Liver (tissue), 9 donors: ENCODE results near the gene ATP2B1. TPM values are rescaled to one million over a fixed set of nuclear protein-coding genes. Genes with fewer than 3 reads are reported as not detected.

Source experiments
- DNase-seq: peaks from one replicate; pipeline ENCODE4 v3.0.0-alpha.2; 2017; ENCODE audit warnings: low spot score
- H3K27ac ChIP-seq, 2 donors: one replicate each; pipeline ENCODE4 v1.7.0; 2013; ENCODE audit warnings: inconsistent platforms in 2 of 2, low read length in 2 of 2, control low read depth in 1 of 2, low read depth in 1 of 2, mild to moderate bottlenecking in 1 of 2
- H3K27me3 ChIP-seq, 4 donors: one replicate each; pipeline versions ENCODE4 v1.6.1 to v1.7.0; 2013; ENCODE audit warnings: low read length in 3 of 4, inconsistent platforms in 1 of 4, mild to moderate bottlenecking in 1 of 4, moderate library complexity in 1 of 4; ENCODE audit not compliant: control insufficient read depth in 4 of 4, insufficient read depth in 4 of 4
- H3K36me3 ChIP-seq, 4 donors: one replicate each; pipeline versions ENCODE4 v1.6.1 to v1.7.0; 2013; ENCODE audit warnings: low read length in 3 of 4, mild to moderate bottlenecking in 3 of 4, low read depth in 1 of 4, moderate library complexity in 1 of 4; ENCODE audit not compliant: control insufficient read depth in 4 of 4, insufficient read depth in 3 of 4
- H3K4me1 ChIP-seq, 4 donors: one replicate each; pipeline versions ENCODE4 v1.6.1 to v1.7.0; 2013; ENCODE audit warnings: low read length in 3 of 4, mild to moderate bottlenecking in 3 of 4, moderate library complexity in 1 of 4; ENCODE audit not compliant: control insufficient read depth in 4 of 4, insufficient read depth in 4 of 4
- H3K4me3 ChIP-seq, 3 donors: one replicate each; pipeline versions ENCODE4 v1.6.1 to v1.7.0; 2013; ENCODE audit warnings: low read length in 3 of 3, control low read depth in 1 of 3, low read depth in 1 of 3, mild to moderate bottlenecking in 1 of 3
- H3K9ac ChIP-seq, 2 donors: one replicate each; pipeline ENCODE4 v1.7.0; 2013; ENCODE audit warnings: low read length in 2 of 2, mild to moderate bottlenecking in 2 of 2, moderate library complexity in 2 of 2, control low read depth in 1 of 2, low read depth in 1 of 2
- H3K9me3 ChIP-seq, 4 donors: one replicate each; pipeline versions ENCODE4 v1.6.1 to v1.7.0; 2013; ENCODE audit warnings: low read length in 3 of 4; ENCODE audit not compliant: control insufficient read depth in 4 of 4
- EGR1 ChIP-seq, 2 donors: IDR thresholded peaks; 2 replicates each; pipeline ENCODE4 v1.6.1; 2016 to 2018; ENCODE audit warnings: antibody characterized with exemption in 2 of 2, low read depth in 2 of 2
- FOXA1 ChIP-seq: IDR thresholded peaks from 2 replicates; pipeline ENCODE4 v1.6.1; 2016; ENCODE audit warnings: antibody characterized with exemption
- FOXA2 ChIP-seq: IDR thresholded peaks from 2 replicates; pipeline ENCODE4 v1.6.1; 2016; ENCODE audit warnings: antibody characterized with exemption
- GABPA ChIP-seq, 2 donors: IDR thresholded peaks in 1 of 2; conservative IDR thresholded peaks in 1 of 2; 2 replicates each; pipeline ENCODE4 v1.6.1; 2016; ENCODE audit warnings: antibody characterized with exemption in 2 of 2, mild to moderate bottlenecking in 1 of 2, moderate library complexity in 1 of 2
- HNF4A ChIP-seq, 2 donors: conservative IDR thresholded peaks; 2 replicates each; pipeline ENCODE4 v1.6.1; 2016; ENCODE audit warnings: antibody characterized with exemption in 2 of 2, mild to moderate bottlenecking in 2 of 2
- HNF4G ChIP-seq: IDR thresholded peaks from 2 replicates; pipeline ENCODE4 v1.6.1; 2016; ENCODE audit warnings: antibody characterized with exemption
- NR2F2 ChIP-seq: IDR thresholded peaks from 2 replicates; pipeline ENCODE4 v1.6.1; 2016; ENCODE audit warnings: antibody characterized with exemption
- RXRA ChIP-seq, 2 donors: IDR thresholded peaks; 2 replicates each; pipeline ENCODE4 v1.6.1; 2017 to 2018; ENCODE audit warnings: antibody characterized with exemption in 2 of 2, mild to moderate bottlenecking in 1 of 2
- TAF1 ChIP-seq: conservative IDR thresholded peaks from 2 replicates; pipeline ENCODE4 v1.6.1; 2016; ENCODE audit warnings: antibody characterized with exemption, mild to moderate bottlenecking
- YY1 ChIP-seq: IDR thresholded peaks from 2 replicates; pipeline ENCODE4 v1.6.1; 2016; ENCODE audit warnings: antibody characterized with exemption, mild to moderate bottlenecking
- WGBS: extraction: QIAGEN DNeasy Blood & Tissue Kit; methylation state at CpG from one replicate; pipeline ENCODE4 v1.1.7; 2013; 5-methylcytosine and 5-hydroxymethylcytosine counted together
- polyA plus RNA-seq, 2 donors: library from polyadenylated mRNA; stranded (reverse) in 1 of 2; unstranded in 1 of 2; fragments of 200-250 nt in 1 of 2; fragments of >200 nt in 1 of 2; fragmentation: Nextera tagmentation in 1 of 2; extraction: Ambion mirVana in 1 of 2; gene quantifications; one replicate each; pipeline versions ENCODE4 v1.2.1 to v1.2.3, GENCODE V29; 2013 to 2015
- total RNA-seq, 2 donors: library from RNA; depleted of rRNA; stranded (reverse); fragments of >200 nt; gene quantifications; one replicate each; pipeline ENCODE4 v1.2.3, GENCODE V29; 2014
- TF ChIP-seq, protein P1 (sequence below): fragments of 150-350 bp; IDR thresholded peaks from 2 replicates; pipeline ENCODE4 v1.5.1; 2017; ENCODE audit warnings: improper control_type of control experiment, low read depth, low read length; ENCODE audit not compliant: missing input control
- TF ChIP-seq, protein P2 (sequence below): IDR thresholded peaks from 2 replicates; pipeline ENCODE4 v1.6.1; 2016; ENCODE audit warnings: antibody characterized with exemption
- TF ChIP-seq, protein P3 (sequence below): IDR thresholded peaks from 2 replicates; pipeline ENCODE4 v1.6.1; 2016; ENCODE audit warnings: antibody characterized with exemption
- TF ChIP-seq, protein P4 (sequence below): IDR thresholded peaks from 2 replicates; pipeline ENCODE4 v1.6.1; 2016; ENCODE audit warnings: antibody characterized with exemption, mild to moderate bottlenecking
- TF ChIP-seq, protein P5 (sequence below): IDR thresholded peaks from 2 replicates; pipeline ENCODE4 v1.6.1; 2016; ENCODE audit warnings: antibody characterized with exemption
- donor health status: healthy.
- donor health status: healthy.
- donor health status: healthy.
- donor health status: healthy.
- donor health status: healthy.

Gene ATP2B1
- total and polyA plus RNA-seq, 4 donors = 7.3 to 41.1 (median 22.8) TPM

DNA sequence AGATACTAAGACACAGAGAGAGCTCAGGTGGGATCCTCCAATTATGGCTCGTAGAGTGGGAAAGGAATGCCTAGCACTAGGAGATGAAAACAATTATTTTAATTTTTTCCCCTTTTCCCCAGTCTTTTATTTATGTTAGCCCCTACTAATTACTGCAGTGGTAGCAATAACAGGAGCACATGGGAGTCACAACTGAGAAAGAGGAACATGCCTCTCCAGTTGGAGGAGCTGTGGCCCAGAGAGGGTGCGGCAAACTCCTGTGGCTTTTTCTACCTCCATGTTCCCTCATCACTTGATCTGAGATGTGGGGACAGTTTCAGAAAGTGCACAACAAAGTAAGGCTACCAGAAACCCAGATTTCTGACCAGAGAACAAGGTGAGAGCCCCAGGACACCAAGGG lies 156.9 kb downstream of the ATP2B1 start (continued):
- TF ChIP-seq, protein P1, sequence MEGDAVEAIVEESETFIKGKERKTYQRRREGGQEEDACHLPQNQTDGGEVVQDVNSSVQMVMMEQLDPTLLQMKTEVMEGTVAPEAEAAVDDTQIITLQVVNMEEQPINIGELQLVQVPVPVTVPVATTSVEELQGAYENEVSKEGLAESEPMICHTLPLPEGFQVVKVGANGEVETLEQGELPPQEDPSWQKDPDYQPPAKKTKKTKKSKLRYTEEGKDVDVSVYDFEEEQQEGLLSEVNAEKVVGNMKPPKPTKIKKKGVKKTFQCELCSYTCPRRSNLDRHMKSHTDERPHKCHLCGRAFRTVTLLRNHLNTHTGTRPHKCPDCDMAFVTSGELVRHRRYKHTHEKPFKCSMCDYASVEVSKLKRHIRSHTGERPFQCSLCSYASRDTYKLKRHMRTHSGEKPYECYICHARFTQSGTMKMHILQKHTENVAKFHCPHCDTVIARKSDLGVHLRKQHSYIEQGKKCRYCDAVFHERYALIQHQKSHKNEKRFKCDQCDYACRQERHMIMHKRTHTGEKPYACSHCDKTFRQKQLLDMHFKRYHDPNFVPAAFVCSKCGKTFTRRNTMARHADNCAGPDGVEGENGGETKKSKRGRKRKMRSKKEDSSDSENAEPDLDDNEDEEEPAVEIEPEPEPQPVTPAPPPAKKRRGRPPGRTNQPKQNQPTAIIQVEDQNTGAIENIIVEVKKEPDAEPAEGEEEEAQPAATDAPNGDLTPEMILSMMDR = no peak
- TF ChIP-seq RXRA (IDR thresholded peaks at IDR 0.05) (no peak), FOXA1 (no peak), NR2F2 (no peak), EGR1 (IDR thresholded peaks at IDR 0.05; ENCODE audit: low read depth in 2 of 2) (no peak), YY1 (no peak), GABPA (IDR thresholded peaks at IDR 0.05 in 1 of 2, conservative IDR thresholded peaks at IDR 0.05 in 1 of 2) (no peak)
- TF ChIP-seq, protein P2, sequence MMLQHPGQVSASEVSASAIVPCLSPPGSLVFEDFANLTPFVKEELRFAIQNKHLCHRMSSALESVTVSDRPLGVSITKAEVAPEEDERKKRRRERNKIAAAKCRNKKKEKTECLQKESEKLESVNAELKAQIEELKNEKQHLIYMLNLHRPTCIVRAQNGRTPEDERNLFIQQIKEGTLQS = no peak
- TF ChIP-seq, protein P3, sequence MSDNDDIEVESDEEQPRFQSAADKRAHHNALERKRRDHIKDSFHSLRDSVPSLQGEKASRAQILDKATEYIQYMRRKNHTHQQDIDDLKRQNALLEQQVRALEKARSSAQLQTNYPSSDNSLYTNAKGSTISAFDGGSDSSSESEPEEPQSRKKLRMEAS = no peak

DNA sequence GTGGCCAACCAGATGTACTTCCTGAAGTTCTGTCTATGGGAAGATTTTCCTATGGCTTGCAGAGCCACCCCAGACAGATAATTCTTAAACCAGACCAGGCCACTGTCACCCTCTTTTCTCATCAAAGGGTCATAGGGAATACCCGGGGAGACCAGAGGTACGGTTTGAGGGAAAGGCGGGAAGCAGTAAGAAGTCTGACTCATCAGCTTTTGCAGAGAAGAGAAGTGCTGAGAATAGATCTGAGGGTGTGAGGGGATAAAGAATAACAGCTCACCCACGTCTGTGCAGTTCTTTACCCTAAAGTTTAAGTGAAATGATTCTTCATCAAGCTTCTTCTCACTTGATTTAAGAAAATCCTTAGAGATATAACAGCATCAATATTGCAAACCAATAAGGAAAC lies 161.5 kb downstream of the ATP2B1 start:
- WGBS = 89% methylated on average over 4 of the region's 4 CpGs
- Histone ChIP-seq H3K27me3 (no peaks in the 10 kb centered on the region), H3K36me3 (no peaks in the 10 kb centered on the region), H3K4me3 (no peak overlapping the region), H3K27ac (no peak overlapping the region), H3K9me3 (no peaks in the 10 kb centered on the region), H3K4me1 (peaks cover 0 to 14% (median 9%) of the 10 kb centered on the region in 4 donors), H3K9ac (no peak overlapping the region)
- DNase-seq = no peak
- no peak for TF ChIP-seq EGR1 (IDR thresholded peaks at IDR 0.05; ENCODE audit: low read depth in 2 of 2)
- TF ChIP-seq, protein P4, sequence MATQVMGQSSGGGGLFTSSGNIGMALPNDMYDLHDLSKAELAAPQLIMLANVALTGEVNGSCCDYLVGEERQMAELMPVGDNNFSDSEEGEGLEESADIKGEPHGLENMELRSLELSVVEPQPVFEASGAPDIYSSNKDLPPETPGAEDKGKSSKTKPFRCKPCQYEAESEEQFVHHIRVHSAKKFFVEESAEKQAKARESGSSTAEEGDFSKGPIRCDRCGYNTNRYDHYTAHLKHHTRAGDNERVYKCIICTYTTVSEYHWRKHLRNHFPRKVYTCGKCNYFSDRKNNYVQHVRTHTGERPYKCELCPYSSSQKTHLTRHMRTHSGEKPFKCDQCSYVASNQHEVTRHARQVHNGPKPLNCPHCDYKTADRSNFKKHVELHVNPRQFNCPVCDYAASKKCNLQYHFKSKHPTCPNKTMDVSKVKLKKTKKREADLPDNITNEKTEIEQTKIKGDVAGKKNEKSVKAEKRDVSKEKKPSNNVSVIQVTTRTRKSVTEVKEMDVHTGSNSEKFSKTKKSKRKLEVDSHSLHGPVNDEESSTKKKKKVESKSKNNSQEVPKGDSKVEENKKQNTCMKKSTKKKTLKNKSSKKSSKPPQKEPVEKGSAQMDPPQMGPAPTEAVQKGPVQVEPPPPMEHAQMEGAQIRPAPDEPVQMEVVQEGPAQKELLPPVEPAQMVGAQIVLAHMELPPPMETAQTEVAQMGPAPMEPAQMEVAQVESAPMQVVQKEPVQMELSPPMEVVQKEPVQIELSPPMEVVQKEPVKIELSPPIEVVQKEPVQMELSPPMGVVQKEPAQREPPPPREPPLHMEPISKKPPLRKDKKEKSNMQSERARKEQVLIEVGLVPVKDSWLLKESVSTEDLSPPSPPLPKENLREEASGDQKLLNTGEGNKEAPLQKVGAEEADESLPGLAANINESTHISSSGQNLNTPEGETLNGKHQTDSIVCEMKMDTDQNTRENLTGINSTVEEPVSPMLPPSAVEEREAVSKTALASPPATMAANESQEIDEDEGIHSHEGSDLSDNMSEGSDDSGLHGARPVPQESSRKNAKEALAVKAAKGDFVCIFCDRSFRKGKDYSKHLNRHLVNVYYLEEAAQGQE = no peak
- TF ChIP-seq HNF4G = no peak
- TF ChIP-seq, protein P5, sequence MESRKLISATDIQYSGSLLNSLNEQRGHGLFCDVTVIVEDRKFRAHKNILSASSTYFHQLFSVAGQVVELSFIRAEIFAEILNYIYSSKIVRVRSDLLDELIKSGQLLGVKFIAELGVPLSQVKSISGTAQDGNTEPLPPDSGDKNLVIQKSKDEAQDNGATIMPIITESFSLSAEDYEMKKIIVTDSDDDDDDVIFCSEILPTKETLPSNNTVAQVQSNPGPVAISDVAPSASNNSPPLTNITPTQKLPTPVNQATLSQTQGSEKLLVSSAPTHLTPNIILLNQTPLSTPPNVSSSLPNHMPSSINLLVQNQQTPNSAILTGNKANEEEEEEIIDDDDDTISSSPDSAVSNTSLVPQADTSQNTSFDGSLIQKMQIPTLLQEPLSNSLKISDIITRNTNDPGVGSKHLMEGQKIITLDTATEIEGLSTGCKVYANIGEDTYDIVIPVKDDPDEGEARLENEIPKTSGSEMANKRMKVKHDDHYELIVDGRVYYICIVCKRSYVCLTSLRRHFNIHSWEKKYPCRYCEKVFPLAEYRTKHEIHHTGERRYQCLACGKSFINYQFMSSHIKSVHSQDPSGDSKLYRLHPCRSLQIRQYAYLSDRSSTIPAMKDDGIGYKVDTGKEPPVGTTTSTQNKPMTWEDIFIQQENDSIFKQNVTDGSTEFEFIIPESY = no peak
- no peak for TF ChIP-seq NR2F2
- no peak for TF ChIP-seq FOXA2
- no peak for TF ChIP-seq HNF4A (conservative IDR thresholded peaks at IDR 0.05)
- no peak for TF ChIP-seq TAF1
- TF ChIP-seq, protein P3 = no peak
- no peak for TF ChIP-seq GABPA (IDR thresholded peaks at IDR 0.05 in 1 of 2, conservative IDR thresholded peaks at IDR 0.05 in 1 of 2)
